OCI-LY1 (cell line): ENCODE results near the gene ATP8B1.

Experiments
- CTCF ChIP-seq: fragments of 200-600 bp; sonication (generic), shearing (Covaris generic); IDR thresholded peaks from 2 replicates; pipeline ENCODE4 v1.5.1; 2017; ENCODE audit warnings: mild to moderate bottlenecking, antibody characterized with exemption, low read length, moderate library complexity, mixed read lengths
- EZH2 ChIP-seq: fragments of 200-600 bp; sonication (generic), shearing (Covaris generic); IDR thresholded peaks from 2 replicates; pipeline ENCODE4 v1.8.0; 2017; ENCODE audit warnings: borderline replicate concordance, mixed run types, mild to moderate bottlenecking, antibody characterized with exemption, low read length, moderate library complexity, mixed read lengths

DNA sequence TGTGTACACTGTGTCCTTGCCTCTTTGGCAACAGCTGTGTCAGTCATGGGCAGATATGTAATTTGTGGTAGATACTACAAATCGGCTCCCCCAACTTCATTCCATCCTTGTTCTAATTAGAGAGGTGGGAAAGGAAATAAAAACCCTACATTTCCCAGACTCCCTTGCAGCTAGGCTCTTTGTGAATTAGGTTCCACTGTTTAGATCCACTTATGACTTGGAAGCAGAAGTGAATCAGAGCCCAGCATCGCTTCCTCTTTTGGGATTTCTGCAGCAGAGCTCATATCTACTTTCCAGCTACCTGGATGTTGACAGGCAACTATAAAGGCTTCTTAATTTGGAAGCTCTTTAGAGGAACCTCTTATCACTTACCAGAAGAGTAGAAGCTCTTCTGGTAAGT, 147.4 kb downstream of the ATP8B1 start:
- TF ChIP-seq EZH2 (no peak), CTCF (no peak)
